GM18498 (cell line): Measurements from ENCODE around the gene MNAT1.
"Not testable (repeated sequence)": the region's sequence is repeated elsewhere in the genome, so short reads cannot be mapped to it uniquely, and the experiment has no call there.

ENCODE experiments used
- ATAC-seq: cut with Tn5 transposase; IDR thresholded peaks from one replicate; pipeline ENCODE4 v1.9.1; 2021; ENCODE audit warnings: mild to moderate bottlenecking, moderate library complexity; ENCODE audit not compliant: unreplicated experiment

Gene MNAT1

DNA sequence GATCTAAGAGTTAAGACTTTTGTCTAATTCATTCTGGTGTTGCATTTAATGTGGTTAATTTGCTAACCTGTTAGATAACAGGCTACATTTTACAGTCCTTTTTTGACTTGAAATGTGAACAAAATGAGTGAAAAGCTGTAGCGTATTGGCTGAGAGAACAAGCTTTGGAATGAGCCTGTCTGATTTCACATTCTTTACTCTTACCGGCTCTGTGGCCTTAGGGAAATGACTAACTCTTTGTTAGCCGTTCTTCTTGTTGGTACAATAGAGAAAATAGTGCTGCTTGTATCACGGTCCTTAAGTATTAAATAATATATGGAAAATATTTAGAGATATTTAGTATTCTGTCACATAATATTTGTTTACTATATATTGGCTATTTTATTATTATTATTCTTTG is 1.9 kb downstream of the MNAT1 start:
- ATAC-seq, result no peak

DNA sequence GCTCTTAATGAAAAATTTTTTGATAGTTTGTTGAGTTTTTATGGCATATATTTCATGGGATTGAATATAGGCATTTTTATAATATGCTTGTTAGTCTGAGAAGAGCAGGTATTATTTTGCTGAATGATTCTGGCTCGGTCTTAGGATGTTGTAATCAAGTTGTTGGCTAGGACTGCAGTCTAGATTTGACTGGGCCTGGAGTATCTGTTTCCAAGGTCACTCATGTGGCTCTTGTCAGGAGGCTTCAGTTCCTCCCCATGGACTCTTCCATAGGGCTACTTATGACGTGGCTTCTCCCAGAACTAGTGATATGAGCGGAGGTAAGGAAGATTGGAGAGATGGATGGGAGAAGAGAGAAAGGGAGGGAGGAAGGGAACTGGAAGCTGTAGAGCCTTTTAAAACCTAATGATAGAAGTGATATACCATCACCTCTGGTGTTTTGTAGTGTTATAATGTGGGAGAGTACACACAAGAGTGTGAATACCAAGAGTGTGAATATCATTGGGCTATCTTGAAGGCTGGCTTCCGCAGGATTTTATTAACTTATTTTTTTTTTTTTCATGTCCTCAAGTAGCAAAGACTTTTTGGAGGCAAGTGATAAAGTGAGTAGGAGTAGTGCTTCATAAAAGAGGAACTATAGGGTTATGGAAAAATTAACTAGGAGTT is 4.4 kb downstream of the MNAT1 start:
- no peak for ATAC-seq

DNA sequence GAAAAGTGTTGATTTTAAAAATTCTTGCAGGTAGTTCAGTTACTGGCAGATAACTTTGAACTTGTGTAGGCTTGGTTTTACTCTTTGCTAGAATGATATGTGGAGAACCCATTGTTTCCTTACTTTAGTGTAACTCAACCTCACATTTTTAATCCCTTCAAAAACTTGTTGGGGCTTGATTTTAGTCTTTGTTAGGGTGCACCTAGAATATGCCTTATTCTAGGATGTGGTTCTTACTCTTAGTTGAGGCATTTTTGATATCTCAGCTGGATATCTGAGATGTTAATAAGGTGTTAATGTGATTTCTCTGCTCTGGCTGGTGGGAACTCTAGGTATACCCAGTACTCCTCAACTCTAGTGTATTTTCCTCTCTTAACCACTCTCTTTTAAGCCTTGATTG is 10.0 kb downstream of the MNAT1 start:
- ATAC-seq, result no peak

DNA sequence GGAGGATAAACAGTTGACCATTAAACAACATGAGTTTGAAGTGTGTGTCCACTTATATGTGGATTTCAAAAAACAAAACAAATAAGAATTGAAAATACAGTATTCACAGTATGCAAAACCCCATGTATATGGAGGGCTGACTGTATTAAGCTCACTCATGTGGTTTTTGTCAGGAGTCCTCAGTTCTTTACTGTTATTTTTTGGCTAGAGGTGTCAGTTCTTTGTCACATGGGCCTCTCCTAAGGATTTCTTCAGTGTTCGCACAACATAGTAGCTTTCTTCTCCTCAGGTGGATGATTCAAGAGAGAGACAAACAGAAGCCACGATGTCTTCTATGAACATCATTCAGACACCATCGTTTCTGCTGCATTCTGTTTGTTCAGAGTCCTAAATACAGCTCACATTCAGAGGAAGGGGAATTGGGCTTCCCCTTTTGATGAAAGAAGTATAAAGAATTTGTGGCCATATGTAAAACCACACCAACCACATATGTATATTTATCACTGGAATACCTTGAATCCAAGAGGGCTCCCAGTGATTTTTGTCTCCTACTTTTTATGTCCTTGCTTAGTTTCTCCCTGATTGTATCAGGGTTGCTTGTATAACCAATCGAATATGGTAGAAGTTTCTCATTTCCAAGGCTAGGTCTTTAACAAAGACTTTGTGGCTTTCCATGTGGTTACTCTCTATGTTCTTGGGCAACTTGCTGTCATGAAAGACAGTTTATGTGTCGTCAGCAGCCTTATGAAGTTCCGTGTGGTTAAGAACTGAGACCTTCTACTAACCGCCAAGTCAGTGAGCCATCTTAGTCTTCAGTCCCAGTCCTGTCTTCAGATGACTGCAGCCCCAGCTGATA is 18.9 kb downstream of the MNAT1 start:
- ATAC-seq, result peak; percentile 99

DNA sequence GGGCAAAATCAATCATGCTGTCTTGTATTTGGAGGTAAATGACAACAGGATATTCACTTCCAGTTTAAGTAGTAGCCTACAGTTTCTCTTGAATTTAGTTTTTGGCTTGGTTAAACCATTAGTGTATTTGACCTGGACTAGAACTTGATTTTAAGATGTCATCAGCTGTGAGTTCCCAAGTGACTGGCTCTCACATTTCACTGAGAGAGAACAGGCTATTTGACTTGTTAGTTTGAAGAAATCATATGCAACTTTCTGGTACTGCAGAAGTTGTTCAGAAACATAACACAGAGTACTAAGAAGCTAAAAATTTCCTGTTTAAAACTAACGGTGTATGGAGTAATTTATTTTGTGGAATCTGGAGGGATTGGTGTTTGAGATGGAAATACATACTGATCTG is 22.3 kb downstream of the MNAT1 start:
- no peak for ATAC-seq

- ATAC-seq, result no peak
These were observed 23.0 kb downstream of the MNAT1 start for GRCh38 chr14:60757567-60758002.

DNA sequence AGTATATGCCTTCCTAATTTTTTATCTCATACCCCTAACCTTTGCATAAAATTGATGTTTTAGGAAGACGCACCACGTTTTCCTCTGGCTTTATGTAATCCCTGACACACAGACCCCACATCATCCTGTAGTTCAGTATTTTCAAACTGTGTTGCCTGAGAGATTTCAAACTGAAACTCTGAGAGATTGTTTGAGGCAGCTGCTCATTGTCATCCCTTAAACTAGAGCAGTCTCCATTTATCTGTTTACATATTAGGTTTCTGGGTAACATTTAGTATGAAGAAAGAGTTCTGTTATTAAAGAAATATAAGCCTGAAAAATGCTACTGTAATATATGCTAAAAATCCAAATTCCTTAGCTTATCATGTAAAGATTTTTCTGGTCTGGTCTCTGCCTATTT is 24.3 kb downstream of the MNAT1 start:
- peak; percentile 47 for ATAC-seq

GRCh38 chr14:60760209-60760608 is 25.6 kb downstream of the MNAT1 start:
- ATAC-seq, result no peak

GRCh38 chr14:60760644-60761364 is 26.2 kb downstream of the MNAT1 start:
- ATAC-seq, result no peak

DNA sequence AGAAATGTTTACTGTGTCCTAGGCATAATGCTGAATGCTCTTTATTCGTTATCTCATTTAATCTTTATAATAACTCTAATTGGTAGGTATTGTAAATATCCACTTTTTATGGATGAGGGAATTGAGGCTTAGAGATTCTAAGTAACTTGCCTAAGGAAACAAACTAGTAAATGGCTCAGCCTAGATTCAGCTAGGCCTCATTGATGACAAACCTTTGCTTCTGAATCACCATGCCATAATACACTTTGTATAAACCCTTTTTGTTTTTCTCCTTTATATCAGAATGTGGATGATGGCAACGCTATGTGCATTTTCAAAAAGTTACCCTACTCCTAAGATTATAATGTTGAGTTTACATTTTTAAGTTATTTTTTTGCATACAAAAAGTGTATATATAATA is 34.0 kb downstream of the MNAT1 start:
- ATAC-seq, result no peak

DNA sequence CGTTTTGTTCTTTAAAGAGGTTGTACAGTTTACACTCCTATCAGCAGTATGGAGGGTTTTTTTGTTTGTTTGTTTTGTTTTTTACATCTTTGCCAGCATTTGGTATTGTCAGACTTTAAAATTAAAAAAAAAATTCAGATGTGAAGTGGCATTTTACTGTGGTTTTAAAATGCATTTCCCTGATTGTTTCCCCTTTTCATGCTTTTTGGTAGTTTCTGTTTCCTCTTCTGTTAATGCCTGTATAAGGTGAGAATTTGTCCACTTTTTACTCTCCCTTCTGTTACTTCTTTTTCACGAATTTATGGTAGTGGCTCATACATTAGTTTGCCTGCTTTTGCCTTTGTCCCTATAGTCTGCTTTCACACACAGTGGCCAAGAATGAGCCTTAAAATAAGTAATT is 36.6 kb downstream of the MNAT1 start:
- no peak for ATAC-seq

GRCh38 chr14:60773558-60773957 is 39.0 kb downstream of the MNAT1 start:
- peak; percentile 64 for ATAC-seq

- no peak for ATAC-seq
These were observed 40.7 kb downstream of the MNAT1 start for GRCh38 chr14:60775296-60775695.

- no peak for ATAC-seq
These were observed 43.5 kb downstream of the MNAT1 start for GRCh38 chr14:60777856-60778578.

DNA sequence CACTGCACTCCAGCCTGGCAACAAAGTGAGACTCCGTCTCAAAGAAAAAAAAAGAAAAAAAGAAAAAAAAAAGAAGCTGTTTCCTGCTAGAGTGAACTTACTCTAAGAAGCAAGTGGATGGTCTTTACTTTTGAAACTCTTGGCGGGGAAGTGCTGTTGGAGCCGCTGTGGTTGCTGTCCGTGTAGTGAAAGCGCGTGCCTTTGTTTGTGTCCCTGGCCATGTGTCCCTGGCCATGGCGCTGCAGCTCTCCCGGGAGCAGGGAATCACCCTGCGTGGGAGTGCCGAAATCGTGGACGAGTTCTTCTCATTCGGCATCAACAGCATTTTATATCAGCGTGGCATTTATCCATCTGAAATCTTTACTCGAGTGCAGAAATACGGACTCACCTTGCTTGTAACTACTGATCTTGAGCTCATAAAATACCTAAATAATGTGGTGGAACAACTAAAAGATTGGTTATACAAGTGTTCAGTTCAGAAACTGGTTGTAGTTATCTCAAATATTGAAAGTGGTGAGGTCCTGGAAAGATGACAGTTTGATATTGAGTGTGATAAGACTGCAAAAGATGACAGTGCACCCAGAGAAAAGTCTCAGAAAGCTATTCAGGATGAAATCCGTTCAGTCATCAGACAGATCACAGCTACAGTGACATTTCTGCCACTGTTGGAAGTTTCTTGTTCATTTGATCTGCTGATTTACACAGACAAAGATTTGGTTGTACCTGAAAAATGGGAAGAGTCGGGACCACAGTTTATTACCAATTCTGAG is 45.4 kb downstream of the MNAT1 start:
- not testable (repeated sequence) for ATAC-seq

- not testable (repeated sequence) for ATAC-seq
These were observed 46.0 kb downstream of the MNAT1 start for GRCh38 chr14:60780558-60780957.

DNA sequence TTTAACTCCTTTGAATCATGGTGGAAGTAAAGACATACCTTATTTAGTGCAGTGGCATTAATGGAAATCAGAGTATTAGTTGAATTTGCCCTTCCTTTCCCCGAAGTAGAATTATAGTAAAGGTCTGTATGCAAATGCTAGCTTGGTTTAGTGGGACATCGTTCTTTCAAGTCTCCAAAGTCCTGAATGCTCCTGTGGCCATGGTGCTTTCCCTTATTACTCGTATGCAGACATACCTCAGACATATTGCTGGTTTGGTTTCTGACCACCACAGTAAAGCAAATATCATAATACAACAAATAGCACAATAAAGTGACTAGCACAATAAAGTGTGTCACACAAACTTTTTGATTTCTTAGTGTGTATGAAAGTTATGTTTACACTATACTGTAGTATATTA is 52.3 kb downstream of the MNAT1 start:
- no peak for ATAC-seq

- no peak for ATAC-seq
These were observed 55.1 kb downstream of the MNAT1 start for GRCh38 chr14:60789656-60790055.

GRCh38 chr14:60790850-60791249 is 56.3 kb downstream of the MNAT1 start:
- no peak for ATAC-seq

- no peak for ATAC-seq
These were observed 61.9 kb downstream of the MNAT1 start for GRCh38 chr14:60796434-60796833.
